Measurements from ENCODE around the gene PLLP. TPM values are rescaled to one million over a fixed set of nuclear protein-coding genes. Genes with fewer than 3 reads are reported as not detected.

Gene PLLP
- total and polyA plus RNA-seq, 10 of the 15 experiments (the other 5 are each of a cell fraction or from before 2014, with no cell fraction given), result 0.21 to 5.8 (median 0.67) TPM

- ATAC-seq, result no peak
- CTCF ChIA-PET, result no interaction called here
Measured at GRCh38 chr16:57273826-57274225, 10.6 kb downstream of the PLLP start.

GRCh38 chr16:57273359-57273758, 11.1 kb downstream of the PLLP start:
- Histone ChIP-seq H3K9ac (ENCODE audit: control insufficient read depth, insufficient read depth, low read length) (no peak overlapping the region), H3K4me2 (ENCODE audit: control insufficient read depth, insufficient read depth) (no peak overlapping the region), H3K9me3 (replicated peaks; ENCODE audit: control insufficient read depth, insufficient read depth, low read length) (no peaks in the 10 kb centered on the region), H3K79me2 (ENCODE audit: control insufficient read depth, insufficient read depth, low read length) (no peaks in the 10 kb centered on the region), H4K20me1 (ENCODE audit: control insufficient read depth, insufficient read depth) (no peaks in the 10 kb centered on the region), H3K4me3 (no peak overlapping the region), H3K4me1 (ENCODE audit: control insufficient read depth, insufficient read depth, low read length) (no peaks in the 10 kb centered on the region), H3K27ac (ENCODE audit: control insufficient read depth, insufficient read depth) (no peak overlapping the region), H3K36me3 (ENCODE audit: control insufficient read depth in 2 of 2, insufficient read depth in 2 of 2, low read length in 1 of 2) (no peaks in the 10 kb centered on the region), H2AFZ (ENCODE audit: control insufficient read depth, low read depth, low read length) (no peak overlapping the region), H3K27me3 (replicated peaks in 1 of 2; ENCODE audit: control insufficient read depth in 2 of 2, insufficient read depth in 2 of 2, low read length in 1 of 2) (no peaks in the 10 kb centered on the region)
- no peak for DNase-seq (ENCODE audit: low read depth, low spot score)
- TF ChIP-seq HCFC1 (IDR thresholded peaks at IDR 0.05; ENCODE audit: low read length) (no peak), KLF5 (IDR thresholded peaks at IDR 0.05; ENCODE audit: partially characterized antibody) (no peak), CUX1 (IDR thresholded peaks at IDR 0.05; ENCODE audit: insufficient replicate concordance, low read depth, low read length) (no peak), SP1 (IDR thresholded peaks at IDR 0.05; ENCODE audit: low read depth, low read length) (no peak), EP300 (IDR thresholded peaks at IDR 0.05; ENCODE audit: borderline replicate concordance in 1 of 2, control insufficient read depth in 1 of 2, low read depth in 2 of 2, low read length in 2 of 2) (no peak), NR2F1 (conservative IDR thresholded peaks at IDR 0.05) (0 out of 2 replicates have a peak, but pooled peaks have one; percentile 22)
- FAIRE-seq, result no peak
- CTCF ChIA-PET, result no interaction called here
- intact Hi-C loops (cut with micrococcal nuclease; ENCODE audit: unreplicated experiment), result no loop called here
- BruUV-seq (replicated peaks), result no TSS peak
- ATAC-seq, result no peak
- POLR2A ChIA-PET, result interaction anchor here (0.8 to 1.0 kb wide), 2 partner anchors 10 to 16 kb away, joined by 3 read pairs; no protein-coding TSS in a partner anchor
- SMC1A ChIA-PET (ENCODE audit: uncharacterized antibody, unreplicated experiment), result no interaction called here
- in situ Hi-C loops (cut with MboI), result no loop called here
- WGBS (ENCODE audit: insufficient coverage, insufficient replicate concordance, low lambda C conversion rate, missing lambda C conversion rate), result 40% methylated on average over 1 of the region's 1 CpG
- RAD21 ChIA-PET (ENCODE audit: unreplicated experiment), result no interaction called here

More at GRCh38 chr16:57273826-57274225, 10.6 kb downstream of the PLLP start:
- ChIA-PET POLR2A (interaction anchor here (1.0 kb wide), 1 partner anchor 16 kb away, joined by 3 read pairs; no protein-coding TSS in a partner anchor), RAD21 (ENCODE audit: unreplicated experiment) (interaction anchor here (0.6 kb wide), 1 partner anchor 318 kb away, joined by 3 read pairs; no protein-coding TSS in a partner anchor), SMC1A (ENCODE audit: uncharacterized antibody, unreplicated experiment) (no interaction called here)
- Histone ChIP-seq H3K4me1 (ENCODE audit: control insufficient read depth, insufficient read depth, low read length) (no peaks in the 10 kb centered on the region), H3K27me3 (replicated peaks in 1 of 2; ENCODE audit: control insufficient read depth in 2 of 2, insufficient read depth in 2 of 2, low read length in 1 of 2) (no peaks in the 10 kb centered on the region), H2AFZ (ENCODE audit: control insufficient read depth, low read depth, low read length) (no peak overlapping the region), H3K9me3 (replicated peaks; ENCODE audit: control insufficient read depth, insufficient read depth, low read length) (no peaks in the 10 kb centered on the region), H3K9ac (ENCODE audit: control insufficient read depth, insufficient read depth, low read length) (no peak overlapping the region), H3K27ac (ENCODE audit: control insufficient read depth, insufficient read depth) (no peak overlapping the region), H3K36me3 (ENCODE audit: control insufficient read depth in 2 of 2, insufficient read depth in 2 of 2, low read length in 1 of 2) (no peaks in the 10 kb centered on the region), H3K79me2 (ENCODE audit: control insufficient read depth, insufficient read depth, low read length) (no peaks in the 10 kb centered on the region), H4K20me1 (ENCODE audit: control insufficient read depth, insufficient read depth) (no peaks in the 10 kb centered on the region), H3K4me3 (no peak overlapping the region), H3K4me2 (ENCODE audit: control insufficient read depth, insufficient read depth) (no peak overlapping the region)
- TF ChIP-seq EP300 (IDR thresholded peaks at IDR 0.05; ENCODE audit: borderline replicate concordance in 1 of 2, control insufficient read depth in 1 of 2, low read depth in 2 of 2, low read length in 2 of 2) (no peak), RELA (IDR thresholded peaks at IDR 0.05; ENCODE audit: borderline replicate concordance, partially characterized antibody) (no peak)
- intact Hi-C loops (cut with micrococcal nuclease; ENCODE audit: unreplicated experiment) (no loop called here), in situ Hi-C loops (cut with MboI) (no loop called here)
- FAIRE-seq (no peak), DNase-seq (ENCODE audit: low read depth, low spot score) (no peak)
- BruUV-seq (replicated peaks), result no TSS peak
- 51% methylated on average over 5 of the region's 5 CpGs for WGBS (ENCODE audit: insufficient coverage, insufficient replicate concordance, low lambda C conversion rate, missing lambda C conversion rate)
